Ecto neural progenitor cell (in vitro differentiated cells): ENCODE data around the gene IL17RD.

Experiments
- DNase-seq: peaks from one replicate; pipeline ENCODE4 v3.0.0-alpha.2; 2018; ENCODE audit warnings: low spot score

The IL17RD gene

DNA sequence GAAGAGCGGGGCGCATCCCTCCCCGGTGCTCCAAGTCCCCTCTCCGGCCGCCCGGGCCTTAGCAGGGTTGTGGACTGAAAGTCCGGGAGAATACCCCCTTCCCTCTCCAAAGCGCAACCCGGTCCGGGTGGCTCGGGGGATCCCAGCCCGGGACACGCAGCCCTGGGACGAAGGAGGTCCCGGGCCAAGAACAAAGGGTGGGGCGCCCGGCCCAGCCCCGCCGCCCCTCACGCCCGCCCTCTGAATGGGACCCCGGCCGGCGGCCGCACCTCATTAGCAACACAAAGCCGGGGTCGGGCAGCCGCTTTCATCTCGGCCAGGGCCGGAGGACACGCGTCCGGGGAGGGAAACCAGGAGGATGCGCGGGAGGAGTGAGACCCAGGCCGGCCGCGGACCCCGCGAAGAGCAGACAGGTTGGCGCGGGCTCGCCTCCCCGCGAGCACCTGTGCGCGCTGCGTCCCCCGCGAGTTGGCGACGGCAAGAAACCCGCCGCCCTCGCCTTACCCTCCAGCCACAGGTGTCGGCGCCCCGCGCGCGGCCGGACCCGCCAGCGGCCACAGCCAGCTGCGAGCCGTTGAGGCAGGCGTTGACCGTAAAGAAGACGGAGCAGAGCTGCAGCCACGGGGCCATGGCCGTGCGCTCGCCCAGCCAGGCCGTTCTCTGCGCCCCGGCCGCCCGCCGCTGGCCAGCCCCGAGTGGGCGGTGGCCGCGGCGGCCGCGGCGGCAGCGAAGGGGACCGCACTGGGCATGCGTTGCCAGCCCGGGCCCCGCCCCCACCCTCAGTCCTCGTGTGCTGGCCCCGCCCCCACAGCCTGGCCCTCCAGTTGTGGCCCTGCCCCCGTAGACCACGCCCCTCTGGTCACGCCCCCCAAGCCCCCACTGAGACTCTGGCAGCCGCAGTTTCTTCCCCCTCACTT, at the start of gene IL17RD:
TSS of gene IL17RD (minus strand) at position 697 of the 917 bp plus-strand sequence. CDS start at position 630, 67 bp downstream.
- peak; percentile 93 for DNase-seq

DNA sequence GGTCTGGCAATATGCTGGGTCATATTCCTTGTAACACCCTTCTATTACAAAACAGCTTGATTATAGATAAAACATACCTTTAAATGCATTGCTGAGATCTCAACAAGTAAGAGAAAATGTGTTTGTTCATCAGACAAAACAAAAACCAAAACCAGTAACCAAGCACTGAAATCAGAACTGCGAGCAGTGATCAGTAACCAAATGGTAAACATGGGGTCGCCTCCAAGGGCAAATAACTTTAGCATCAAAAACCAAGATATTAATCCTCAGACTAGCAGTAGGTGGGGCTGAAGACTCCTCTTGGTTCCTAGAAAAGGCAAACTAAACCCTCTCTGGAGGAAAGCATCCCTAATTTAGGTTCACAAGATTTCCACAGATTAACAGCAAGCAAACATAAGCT, 41.3 kb upstream of the IL17RD start:
- DNase-seq = no peak

DNA sequence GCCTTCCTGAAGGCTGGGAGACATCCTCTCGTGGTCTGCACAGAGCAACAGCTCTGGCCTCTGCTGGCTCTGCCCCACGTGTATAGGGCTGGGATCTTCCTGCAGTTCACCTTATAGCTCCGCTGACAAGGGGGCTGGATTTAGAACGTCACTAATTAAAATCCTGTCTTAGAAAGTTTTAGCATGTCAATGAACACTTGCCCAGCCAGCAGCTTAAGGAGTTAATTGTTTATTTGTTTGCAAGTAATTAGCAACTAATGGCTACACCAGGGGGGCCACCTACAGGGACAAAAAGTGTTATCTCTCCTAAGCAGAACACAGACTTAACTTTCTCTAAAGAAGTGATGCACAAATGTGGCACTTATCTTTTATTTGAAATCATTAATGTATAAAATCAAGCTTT, 34.7 kb upstream of the IL17RD start, which contains the start of gene HESX1:
TSS of gene HESX1 (minus strand) at position 84 of the 403 bp plus-strand sequence. CDS start at position 24, 60 bp downstream.
- DNase-seq = no peak

DNA sequence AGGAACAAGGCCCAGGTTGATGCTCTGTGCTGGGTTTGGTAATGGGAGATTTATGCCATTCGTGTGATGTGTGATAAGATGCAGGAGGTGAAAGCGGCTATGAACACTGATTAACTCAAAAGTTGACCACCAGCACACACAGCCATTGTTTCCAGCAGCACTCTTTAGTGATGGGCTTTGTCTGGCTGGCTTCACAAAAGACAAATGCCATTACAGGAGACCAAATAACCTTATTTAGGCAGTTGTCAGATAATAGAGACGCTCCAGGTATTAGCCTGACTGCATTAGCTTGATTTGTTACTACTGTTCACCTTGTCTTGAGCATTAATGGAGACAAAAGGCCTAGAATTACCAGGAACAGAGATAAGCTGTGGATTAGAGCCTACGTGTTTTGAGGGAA, 29.5 kb upstream of the IL17RD start:
- DNase-seq = no peak

DNA sequence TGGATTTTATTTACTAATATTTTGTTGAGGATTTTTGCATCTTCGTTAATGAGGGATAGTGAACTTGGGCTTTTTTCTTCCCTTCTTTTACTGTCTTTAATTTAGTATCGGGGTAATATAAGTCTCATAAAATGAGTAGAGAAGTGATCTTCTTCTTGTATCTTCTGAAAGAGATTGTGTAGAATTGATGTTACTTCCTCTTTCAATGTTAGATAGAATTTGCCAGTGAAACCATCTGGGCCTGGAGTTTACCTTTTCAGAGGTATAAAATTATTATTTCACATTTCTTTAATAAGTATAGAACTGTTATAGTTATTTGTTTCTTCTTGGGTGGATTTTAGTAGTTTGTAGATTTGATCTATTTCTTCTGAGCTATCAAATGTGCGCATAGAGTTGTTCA, 26.9 kb upstream of the IL17RD start:
- no peak for DNase-seq

DNA sequence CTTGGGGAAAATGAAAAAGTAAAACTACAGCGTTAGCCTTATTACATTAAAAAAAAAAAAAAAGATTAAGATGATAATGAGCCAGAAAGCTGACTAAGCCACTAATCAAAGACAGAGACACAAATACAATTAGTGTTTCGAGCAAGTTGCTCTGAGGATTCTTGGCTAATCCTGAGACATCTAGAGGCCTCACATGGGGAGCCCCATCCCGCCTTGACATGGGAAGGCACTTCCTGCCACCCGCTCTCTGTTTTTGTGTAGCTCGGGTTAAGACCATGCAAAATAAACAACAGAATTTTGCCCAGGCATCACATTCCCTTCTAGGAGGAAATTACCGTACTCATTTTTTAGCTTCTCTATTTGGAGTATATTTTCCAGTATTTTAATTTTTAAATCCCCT, 19.4 kb upstream of the IL17RD start:
- DNase-seq = no peak

DNA sequence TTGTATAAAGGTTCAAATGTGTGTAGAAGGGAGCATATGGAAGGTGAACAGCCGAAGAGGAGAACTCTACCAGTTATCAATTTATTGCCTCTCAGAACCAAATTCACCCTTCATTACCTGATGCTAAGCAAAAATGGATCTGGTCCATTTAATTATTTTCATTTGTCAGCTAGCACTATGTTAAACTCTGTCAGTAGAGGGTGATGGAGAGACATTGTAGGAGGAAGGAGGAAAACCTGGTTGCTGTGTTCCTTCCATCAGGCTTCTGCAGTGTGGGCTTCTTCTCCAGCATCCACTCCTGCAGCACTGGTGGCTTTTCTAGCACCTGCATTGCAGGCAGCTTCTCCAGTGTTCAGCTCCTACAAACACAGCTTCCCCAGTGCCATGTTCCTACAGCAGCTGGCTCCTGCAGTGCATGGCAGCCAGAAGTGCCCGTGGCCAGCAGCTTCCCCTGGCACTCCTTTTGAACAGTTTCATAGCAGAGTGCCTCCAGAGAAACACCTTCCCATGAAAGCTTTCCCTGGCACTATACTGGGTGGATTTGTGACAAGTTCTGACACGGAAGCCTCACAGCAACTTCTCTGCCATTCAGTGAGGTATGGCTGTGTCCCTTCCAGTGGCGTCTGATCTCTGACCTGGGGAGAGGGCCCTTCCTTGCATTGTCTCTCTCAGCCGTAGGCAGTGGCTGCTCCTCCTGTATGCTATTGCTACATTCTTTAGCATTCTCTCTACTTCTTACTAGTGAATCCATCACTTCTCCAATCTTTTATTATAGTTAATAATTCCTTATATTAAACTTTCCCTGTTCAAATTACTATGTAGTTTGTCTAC, 14.6 kb upstream of the IL17RD start:
- DNase-seq = no peak

DNA sequence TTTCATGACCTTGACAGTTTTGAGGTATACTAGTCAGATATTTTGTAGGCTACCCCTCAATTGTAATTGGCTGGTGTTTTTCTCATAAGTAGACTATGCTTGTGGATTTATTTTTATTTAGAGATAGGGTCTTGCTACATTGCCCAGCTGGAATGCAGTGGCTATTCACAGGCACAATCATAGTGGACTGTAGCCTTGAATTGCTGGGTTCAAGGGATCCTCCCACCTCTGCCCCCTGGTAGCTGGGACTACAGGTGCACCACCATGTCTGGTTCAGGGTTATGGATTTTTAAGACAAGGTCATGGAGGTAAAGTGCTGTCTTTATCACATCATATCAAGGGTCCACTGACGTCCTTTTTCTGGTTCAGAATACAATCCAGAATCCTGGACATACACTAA, 10.9 kb upstream of the IL17RD start:
- DNase-seq = no peak

DNA sequence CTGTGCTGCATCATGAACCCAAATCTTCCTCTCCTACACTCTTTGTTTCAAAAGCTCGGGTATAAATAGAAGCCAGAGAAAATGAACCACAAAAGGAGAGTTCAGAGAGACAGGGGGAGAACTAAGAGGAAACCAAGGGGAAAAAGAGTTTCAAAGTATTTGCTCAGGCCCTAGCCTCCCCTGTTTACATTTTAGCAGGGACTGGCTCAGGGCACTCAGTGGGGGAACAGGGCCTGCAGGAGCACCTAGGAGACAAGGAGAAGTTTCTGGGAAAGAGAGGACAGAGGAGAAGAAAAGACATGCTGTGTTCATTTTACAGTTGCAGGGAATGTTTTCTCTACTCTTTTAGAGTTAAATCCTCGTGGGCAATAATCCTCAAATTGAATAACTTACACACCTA, 8.5 kb upstream of the IL17RD start:
- DNase-seq = no peak

DNA sequence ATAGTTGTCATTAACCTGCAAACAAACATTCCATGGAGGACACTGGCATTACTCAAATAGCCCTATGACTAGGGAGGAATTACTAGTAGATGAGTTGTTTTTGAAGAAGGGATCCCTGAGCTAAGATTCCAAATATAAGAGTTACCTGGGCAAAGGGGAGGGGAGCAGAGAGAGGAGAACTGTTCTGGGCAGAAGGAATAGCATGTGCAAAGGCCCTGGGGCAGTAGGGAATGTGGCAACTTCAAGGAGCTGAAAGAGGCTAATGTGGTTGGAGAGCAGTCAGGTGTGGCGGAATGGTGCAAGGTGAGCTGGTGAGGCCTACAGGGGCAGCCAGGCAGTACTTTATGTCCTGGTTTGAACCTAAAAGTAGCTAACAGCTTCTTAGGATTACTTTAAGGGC, 5.8 kb upstream of the IL17RD start:
- DNase-seq = no peak

DNA sequence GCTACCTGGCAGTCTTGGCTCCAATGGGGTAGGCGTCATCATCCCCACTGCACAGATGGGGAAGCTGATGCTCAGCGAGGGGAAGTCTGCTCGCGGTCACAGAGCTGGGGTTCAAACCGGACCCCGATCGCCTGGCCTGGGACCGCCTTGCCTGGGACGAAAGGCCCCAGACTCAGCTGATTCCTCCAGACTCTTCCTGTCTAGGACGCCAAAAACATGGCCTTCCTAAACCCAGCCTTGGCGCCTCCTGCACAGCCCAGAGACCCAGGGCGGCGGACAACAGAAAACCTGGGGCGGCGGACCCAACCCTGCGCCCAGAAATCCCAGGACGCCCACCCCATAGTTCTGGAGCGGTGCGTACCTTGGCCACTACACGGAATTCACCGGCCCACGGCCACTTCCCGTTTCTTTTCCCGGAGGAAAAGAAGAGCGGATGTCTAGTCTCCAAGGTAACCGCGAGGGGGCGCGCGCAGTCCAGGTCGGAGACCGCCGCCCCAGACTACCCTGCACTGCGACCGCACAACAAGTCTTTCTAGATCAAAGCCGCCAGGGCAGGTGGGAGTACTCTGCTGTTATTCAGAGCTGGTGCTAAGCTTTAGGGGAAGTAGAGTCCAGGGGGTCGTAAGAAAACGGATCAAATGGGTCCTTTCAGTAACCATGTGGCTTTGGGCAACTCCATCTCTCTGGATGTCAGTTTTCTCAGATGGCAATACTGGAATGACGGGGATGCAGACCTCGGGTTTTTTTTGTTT, 4.9 kb upstream of the IL17RD start:
- DNase-seq = peak; percentile 88

DNA sequence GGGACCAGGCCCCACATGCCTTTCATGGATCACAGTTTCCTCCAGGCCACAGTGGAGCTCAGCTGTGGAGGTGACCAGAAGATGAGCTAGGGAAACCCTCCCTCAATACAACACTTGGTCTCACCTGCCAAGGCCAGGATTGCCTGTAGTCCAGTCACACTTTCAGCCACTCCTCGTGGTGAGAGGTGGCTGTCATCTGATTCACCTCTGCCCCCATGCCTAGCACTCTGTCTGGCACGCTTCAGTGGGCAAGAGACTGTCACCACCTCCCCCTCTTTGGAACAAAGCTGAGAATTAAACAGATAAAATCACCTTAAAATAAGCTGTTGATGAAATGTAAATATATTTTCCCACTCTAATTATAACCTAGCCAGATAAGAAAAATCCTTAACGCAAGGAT, 4.0 kb upstream of the IL17RD start:
- no peak for DNase-seq

DNA sequence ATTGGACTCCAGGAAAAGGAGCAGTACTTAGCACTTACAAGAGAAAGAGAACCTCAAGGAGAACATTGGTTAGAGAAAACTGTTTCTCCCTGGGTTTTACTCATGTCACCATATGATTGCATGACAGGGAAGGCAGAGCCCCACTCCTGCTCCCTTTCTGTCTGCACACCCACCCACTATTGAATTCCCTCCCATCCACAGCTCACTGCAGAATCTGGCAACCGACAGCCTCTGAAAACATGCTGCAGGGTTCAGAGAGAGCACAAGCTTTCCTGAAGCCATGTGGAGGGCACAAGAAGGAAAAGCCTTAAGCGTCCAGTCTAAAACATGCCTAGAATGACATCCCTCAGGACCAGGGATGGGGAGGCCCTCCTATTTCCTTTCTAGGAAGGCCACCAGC, 3.0 kb upstream of the IL17RD start:
- DNase-seq = no peak

DNA sequence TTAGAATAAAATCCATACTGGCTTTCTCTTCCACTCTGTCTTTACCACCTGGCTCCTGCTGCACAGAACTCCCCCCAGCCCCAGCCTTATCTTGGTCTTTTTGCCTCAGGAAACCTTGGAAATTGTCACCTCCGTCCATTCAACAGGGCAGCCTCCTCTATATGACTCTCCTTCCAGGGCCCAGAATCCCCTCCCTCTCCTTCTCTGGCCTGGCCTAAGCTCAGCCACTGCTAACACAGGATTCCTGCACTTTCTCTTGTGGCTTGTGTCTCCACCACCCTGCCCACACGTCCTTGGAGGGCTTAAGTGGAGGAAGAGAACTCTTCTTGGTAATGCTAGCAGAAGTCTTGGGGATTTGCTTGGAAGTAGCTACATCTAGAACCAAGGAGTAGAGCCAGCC, 1.5 kb upstream of the IL17RD start:
- no peak for DNase-seq

DNA sequence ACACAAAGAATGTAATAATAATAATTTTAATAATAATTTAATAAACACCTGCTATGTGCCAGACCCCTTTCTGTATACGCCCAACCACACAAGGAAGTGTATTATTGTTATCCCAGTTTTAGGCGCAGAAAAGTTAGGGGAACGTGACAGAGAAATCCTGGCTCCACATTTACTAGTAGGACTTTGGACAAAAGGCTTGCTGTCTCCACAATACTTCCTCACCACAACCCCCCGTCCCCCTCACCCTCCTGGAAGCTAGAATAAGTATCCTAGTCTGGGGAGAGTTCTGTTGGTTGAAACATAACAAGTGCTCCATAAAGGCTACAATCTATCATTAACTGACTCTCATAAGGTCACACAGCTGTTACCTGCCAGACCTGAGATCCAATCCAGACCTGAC, 488 bp upstream of the IL17RD start:
- DNase-seq = no peak

DNA sequence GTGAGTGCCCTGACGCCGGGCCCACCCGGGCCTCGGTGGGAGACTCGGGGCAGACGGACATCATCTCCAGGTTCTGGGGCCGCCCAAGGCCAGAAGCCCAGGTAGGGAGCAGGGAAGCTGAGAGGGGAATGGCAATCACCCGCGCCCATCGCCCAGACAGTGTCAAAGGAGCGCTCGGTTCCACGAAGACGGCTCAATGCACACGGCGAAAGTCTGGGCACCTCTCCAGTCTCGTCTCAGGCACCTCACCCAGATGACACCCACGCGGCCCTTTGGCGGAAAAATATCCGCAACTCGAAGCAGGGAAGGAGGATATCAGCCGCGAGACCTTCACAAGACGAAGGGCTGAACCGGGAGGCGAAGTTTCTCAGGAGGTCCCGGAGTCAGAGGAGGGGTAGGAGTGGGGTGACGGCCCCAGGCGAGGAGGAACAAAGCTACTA, 916 bp downstream of the IL17RD start:
- DNase-seq = no peak

DNA sequence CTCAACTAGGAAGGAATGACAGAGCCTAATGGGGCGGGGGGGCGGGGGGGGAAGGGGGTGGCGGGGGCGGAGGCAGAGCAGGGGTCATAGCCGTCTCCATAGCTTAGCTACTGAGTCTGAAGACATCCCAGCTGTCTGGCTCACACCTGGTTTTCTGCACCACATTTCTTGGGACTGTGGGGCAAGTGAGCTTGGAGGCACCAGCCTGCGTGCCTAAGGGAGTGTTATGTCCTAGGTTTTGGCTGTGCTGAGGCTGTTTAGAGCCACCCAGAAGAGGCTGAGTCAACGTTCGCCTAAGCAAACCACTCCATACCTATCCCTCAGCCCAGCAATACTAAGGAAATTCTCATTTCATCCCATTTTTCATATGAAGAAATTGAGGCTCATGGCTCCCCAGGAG, 1.4 kb downstream of the IL17RD start:
- DNase-seq = no peak

DNA sequence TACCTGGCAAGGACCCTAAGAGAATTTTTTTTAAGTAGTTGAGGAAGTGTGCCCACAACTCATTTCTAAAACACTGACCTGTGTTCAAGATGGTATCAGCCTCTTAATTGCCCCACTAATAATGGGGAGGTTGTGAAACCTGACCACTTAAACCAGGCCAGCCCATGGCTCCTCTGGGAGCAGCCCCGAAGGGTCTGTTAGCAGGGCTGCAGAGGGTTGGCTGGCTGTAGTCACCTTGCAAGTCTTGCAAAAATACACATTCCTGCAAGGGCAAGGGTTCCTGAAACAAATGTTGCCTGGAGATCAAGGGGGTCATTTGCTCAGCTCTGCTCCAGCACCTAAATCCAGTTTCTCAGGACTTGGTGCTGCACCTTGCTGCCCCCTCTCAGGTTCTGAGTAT, 3.2 kb downstream of the IL17RD start:
- no peak for DNase-seq

DNA sequence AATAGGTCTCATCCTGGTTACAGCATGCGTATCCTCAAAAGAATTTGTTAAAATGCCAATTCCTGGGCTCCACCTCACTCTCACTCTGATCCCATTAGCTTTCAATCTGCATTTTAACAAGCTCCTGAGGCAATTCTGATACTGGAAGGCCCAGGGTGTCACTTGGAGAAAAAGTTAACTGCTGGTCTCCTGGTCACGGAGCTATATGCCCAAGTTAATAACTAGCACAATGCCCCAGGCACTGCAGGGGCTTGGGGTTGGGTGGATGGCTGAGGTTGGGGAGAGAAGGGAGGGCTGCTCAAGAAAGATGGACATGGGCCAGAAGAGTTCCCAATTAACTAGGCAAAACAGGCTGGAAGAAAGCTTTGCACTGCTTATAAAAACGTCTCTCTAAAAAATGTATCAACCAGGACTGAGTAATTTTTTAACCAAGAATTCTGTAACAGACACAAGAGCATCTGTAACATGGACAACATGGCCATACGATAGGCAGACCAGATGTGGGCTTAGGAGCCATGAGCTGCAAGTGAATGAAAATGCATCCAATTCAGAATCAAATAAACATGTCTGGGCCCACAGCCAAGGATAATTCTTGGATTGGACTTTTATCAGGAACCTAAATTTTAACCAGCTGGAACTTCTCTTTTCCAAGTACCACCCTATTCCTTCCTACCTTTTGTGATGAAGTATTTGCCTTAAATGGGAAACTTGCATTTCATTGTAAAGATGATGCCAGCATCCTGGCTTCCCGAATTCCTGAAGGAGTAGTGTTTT, 4.2 kb downstream of the IL17RD start:
- DNase-seq = no peak

DNA sequence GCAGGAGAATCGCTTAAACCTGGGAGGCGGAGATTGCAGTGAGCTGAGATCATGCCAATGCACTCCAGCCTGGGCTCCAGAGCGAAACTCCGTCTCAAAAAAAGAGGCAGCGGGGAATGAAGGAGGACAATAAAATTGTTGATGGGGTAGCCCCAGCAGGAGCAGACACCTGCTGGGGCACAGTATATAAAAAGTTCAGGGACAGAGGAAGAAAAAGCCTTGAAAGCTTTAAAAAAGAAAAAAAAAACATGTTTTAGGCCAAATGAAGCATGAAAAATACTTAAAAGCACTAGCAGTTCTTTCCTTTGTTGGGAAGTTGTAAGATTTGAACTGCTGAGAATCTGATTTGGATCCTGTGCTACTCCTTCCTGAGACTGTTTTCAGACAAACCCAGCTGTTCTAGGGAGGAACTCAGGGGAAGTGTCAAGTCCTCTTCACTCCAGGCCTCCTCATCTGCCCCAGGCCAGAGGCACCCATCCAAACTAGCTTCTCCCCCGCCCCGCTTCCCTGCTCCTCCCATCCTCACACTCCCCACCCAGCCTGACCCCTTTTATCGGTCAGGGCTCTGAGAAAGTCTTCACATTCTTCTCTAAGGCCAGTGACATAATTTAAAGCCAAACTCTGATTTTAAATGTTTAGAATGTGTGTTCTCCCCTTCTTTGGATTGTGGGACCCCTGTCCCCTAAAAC, 4.9 kb downstream of the IL17RD start:
- no peak for DNase-seq
